GM19452 (cell line): ENCODE results near the gene FAU.

Experiments used
- ATAC-seq: cut with Tn5 transposase; IDR thresholded peaks from one replicate; pipeline ENCODE4 v1.9.1; 2021; ENCODE audit not compliant: unreplicated experiment

FAU gene

GRCh38 chr11:65083834-65084597 is 37.9 kb downstream of the FAU start, which contains the start of the genes CDCA5 and ZFPL1:
Gene CDCA5 (minus strand): TSS chr11:65084040. CDS start chr11:65083978, 62 bp downstream.
Gene ZFPL1 (plus strand): TSS chr11:65084222. CDS start chr11:65084699, 477 bp downstream.
- peak; percentile 79 for ATAC-seq

GRCh38 chr11:65083134-65083833 is 38.6 kb downstream of the FAU start:
- no peak for ATAC-seq

DNA sequence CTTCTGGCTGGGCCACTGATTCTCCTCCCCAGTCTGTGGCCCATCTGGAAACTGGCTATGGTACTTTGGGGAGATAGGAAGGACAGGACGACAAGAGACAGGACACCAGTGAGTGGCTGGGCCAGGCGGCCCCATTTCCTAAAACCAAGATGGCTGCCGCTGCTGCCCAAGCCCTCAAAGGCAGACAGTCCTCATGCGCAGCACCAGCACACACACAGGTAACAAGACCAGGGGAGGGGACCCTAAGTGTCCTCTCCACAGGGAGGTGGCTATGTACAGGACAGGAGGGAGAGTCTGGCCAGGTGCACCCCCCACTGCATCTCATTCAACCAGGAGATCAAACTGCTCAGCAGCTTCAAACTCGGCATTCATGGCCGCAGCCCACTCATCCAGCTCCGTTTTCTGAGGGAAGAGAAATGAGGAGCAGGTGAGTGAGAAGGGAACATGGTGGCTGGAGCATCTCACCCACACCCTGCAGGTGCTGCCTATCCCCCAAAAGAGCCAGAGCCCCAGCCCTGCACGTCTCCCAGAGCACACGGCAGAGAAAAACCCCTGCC is 43.1 kb downstream of the FAU start:
- ATAC-seq: no peak

DNA sequence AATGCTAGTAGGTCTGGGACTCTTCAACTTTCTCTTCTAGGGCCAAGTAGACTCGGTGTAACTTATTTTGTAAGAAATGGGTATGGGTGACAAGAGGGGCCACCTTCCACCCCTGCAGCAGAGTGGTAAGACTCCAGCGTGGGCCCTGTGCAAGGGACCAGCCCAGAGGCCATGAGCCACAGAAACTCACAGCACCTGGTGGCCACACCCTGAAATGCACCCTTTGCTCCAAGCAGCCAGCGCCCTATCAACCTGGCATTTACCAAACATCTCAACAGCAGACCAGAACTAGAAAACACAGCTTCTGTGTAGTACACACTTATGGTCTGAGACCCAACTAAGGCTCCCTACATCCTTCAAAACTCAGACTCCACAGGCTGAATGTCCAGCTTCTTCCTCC is 43.8 kb downstream of the FAU start:
- ATAC-seq: no peak

GRCh38 chr11:65077451-65077850 is 44.5 kb downstream of the FAU start:
- ATAC-seq: no peak

DNA sequence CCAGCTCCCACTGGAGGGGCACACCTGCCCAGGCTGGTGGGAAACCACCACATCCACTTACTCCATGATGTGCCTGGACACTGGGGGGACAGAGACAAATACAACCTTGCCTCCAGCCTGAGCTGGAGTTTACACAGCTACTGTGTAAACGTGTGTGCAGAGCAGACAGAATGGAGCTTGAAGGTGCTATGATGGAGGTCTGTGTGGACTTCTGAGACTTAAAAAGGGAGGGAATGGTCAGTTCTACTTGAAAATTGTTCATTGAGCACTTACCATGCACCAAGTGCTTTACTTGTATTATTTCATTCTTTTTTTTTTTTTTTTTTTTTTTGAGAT is 49.3 kb downstream of the FAU start:
- no peak for ATAC-seq

GRCh38 chr11:65071907-65072630 is 49.9 kb downstream of the FAU start:
- no peak for ATAC-seq
